H1 (cell line): ENCODE data around the gene PIM1. TPM values are rescaled to one million over a fixed set of nuclear protein-coding genes. Genes with fewer than 3 reads are reported as not detected.

Experiments
- CTCF ChIA-PET: fragments of 300-600 bp; sonication (Branson Sonifier 250); formaldehyde crosslinking; loops from one replicate; lab custom pipeline; 2021; ENCODE audit not compliant: partially characterized antibody; lab: Charles Lee
- POLR2A ChIA-PET: fragments of 300-600 bp; sonication (Branson Sonifier 250); formaldehyde crosslinking; loops from one replicate; lab custom pipeline; 2021; ENCODE audit warnings: inconsistent platforms; ENCODE audit not compliant: partially characterized antibody; lab: Charles Lee
- DNase-seq, 2 experiments: peaks; one replicate each; pipeline versions ENCODE4 v3.0.0 to v3.0.0-alpha.2; 2010 to 2022; ENCODE audit warnings: low spot score in 2 of 2, low read depth in 1 of 2, mixed read lengths in 1 of 2
- FAIRE-seq: peaks from 2 replicates; lab custom pipeline; 2011; peaks lifted over from hg19 to GRCh38; lab: Jason Lieb, UNC
- H2AFZ ChIP-seq: 2 replicates; pipeline ENCODE4 v1.8.1; 2012; ENCODE audit warnings: low read length, inconsistent platforms
- H2AK5ac ChIP-seq: 2 replicates; pipeline ENCODE4 v1.6.1; 2013; ENCODE audit warnings: low read depth, low read length
- H2BK120ac ChIP-seq: replicated peaks from 2 replicates; pipeline ENCODE3; 2013; ENCODE audit warnings: low read depth, low read length, inconsistent platforms
- H2BK12ac ChIP-seq: 2 replicates; pipeline ENCODE4 v1.6.1; 2013; ENCODE audit warnings: low read depth, low read length
- H2BK15ac ChIP-seq: 2 replicates; pipeline ENCODE4 v1.6.1; 2013; ENCODE audit warnings: low read length
- H2BK20ac ChIP-seq: 2 replicates; pipeline ENCODE4 v1.6.1; 2013; ENCODE audit warnings: low read length
- H2BK5ac ChIP-seq: 2 replicates; pipeline ENCODE4 v1.6.1; 2013; ENCODE audit warnings: low read depth, low read length
- H3K14ac ChIP-seq: 2 replicates; pipeline ENCODE4 v1.6.1; 2013; ENCODE audit warnings: inconsistent platforms; ENCODE audit not compliant: insufficient read length
- H3K18ac ChIP-seq: 2 replicates; pipeline ENCODE4 v1.6.1; 2013; ENCODE audit warnings: low read length; ENCODE audit errors: extremely low read depth
- H3K23ac ChIP-seq: 2 replicates; pipeline ENCODE4 v1.6.1; 2013; ENCODE audit warnings: inconsistent platforms; ENCODE audit not compliant: insufficient read length
- H3K23me2 ChIP-seq: 2 replicates; pipeline ENCODE4 v1.6.1; 2013; ENCODE audit warnings: low read depth, low read length
- H3K27ac ChIP-seq: 2 replicates; pipeline ENCODE4 v1.6.1; 2011; ENCODE audit warnings: low read depth, low read length, inconsistent platforms
- H3K27me3 ChIP-seq, 4 experiments: replicated peaks in 1 of 4; 1 replicate in 1 of 4; 2 replicates in 3 of 4; pipeline versions ENCODE4 v1.6.1 to v1.8.1; 2011 to 2013; ENCODE audit warnings: low read length in 3 of 4, mild to moderate bottlenecking in 3 of 4, inconsistent platforms in 2 of 4, mixed read lengths in 2 of 4, moderate library complexity in 1 of 4; ENCODE audit not compliant: control insufficient read depth in 3 of 4, insufficient read depth in 3 of 4; ENCODE audit errors: extremely low read depth in 1 of 4
- H3K36me3 ChIP-seq, 4 experiments: 2 replicates each; pipeline versions ENCODE4 v1.6.1 to v1.8.1; 2011 to 2013; ENCODE audit warnings: mild to moderate bottlenecking in 4 of 4, low read length in 3 of 4, moderate library complexity in 2 of 4, control low read depth in 1 of 4, inconsistent platforms in 1 of 4; ENCODE audit not compliant: insufficient read depth in 4 of 4, control insufficient read depth in 2 of 4
- H3K4ac ChIP-seq: replicated peaks from 2 replicates; pipeline ENCODE3; 2013; ENCODE audit warnings: low read length, low read depth, mixed read lengths, inconsistent platforms; ENCODE audit not compliant: insufficient read length
- H3K4me1 ChIP-seq, 4 experiments: replicated peaks in 1 of 4; 1 replicate in 1 of 4; 2 replicates in 3 of 4; pipeline versions ENCODE4 v1.6.1 to v1.8.1; 2011 to 2013; ENCODE audit warnings: low read length in 3 of 4, inconsistent platforms in 2 of 4, mixed read lengths in 1 of 4; ENCODE audit not compliant: insufficient read depth in 4 of 4, control insufficient read depth in 3 of 4
- H3K4me2 ChIP-seq, 2 experiments: 2 replicates each; pipeline versions ENCODE4 v1.6.1 to v1.8.1; 2011 to 2013; ENCODE audit warnings: low read depth in 2 of 2, low read length in 2 of 2, control low read depth in 1 of 2, inconsistent platforms in 1 of 2, mild to moderate bottlenecking in 1 of 2; ENCODE audit not compliant: insufficient read depth in 1 of 2
- H3K4me3 ChIP-seq, 4 experiments: fragments of 200-600, 300-600 bp in 1 of 4; sonication (generic), shearing (Covaris generic), sonication (Bioruptor Twin) in 1 of 4; 2 replicates each; pipeline versions ENCODE4 v1.5.1 to v1.8.1; 2011 to 2016; ENCODE audit warnings: low read length in 4 of 4, low read depth in 3 of 4, control low read depth in 2 of 4, inconsistent platforms in 2 of 4, mild to moderate bottlenecking in 2 of 4, mixed read lengths in 1 of 4, moderate library complexity in 1 of 4; ENCODE audit not compliant: insufficient read depth in 2 of 4; ENCODE audit errors: extremely low read depth in 1 of 4
- H3K56ac ChIP-seq: replicated peaks from 2 replicates; pipeline ENCODE3; 2013; ENCODE audit warnings: low read depth, mild to moderate bottlenecking, mixed read lengths, low read length, inconsistent platforms; ENCODE audit not compliant: insufficient read length
- H3K79me1 ChIP-seq: 2 replicates; pipeline ENCODE4 v1.6.1; 2013; ENCODE audit warnings: low read depth, low read length, control low read depth
- H3K79me2 ChIP-seq, 2 experiments: 2 replicates each; pipeline versions ENCODE4 v1.6.1 to v1.8.1; 2012 to 2013; ENCODE audit warnings: low read length in 2 of 2, mild to moderate bottlenecking in 2 of 2, inconsistent platforms in 1 of 2; ENCODE audit not compliant: insufficient read depth in 2 of 2, control insufficient read depth in 1 of 2
- H3K9ac ChIP-seq, 4 experiments: replicated peaks in 1 of 4; 1 replicate in 1 of 4; 2 replicates in 3 of 4; pipeline versions ENCODE4 v1.6.1 to v1.8.1; 2011 to 2013; ENCODE audit warnings: low read depth in 3 of 4, low read length in 3 of 4, control low read depth in 2 of 4, mild to moderate bottlenecking in 2 of 4, moderate library complexity in 2 of 4, inconsistent platforms in 1 of 4; ENCODE audit errors: extremely low read depth in 1 of 4
- H3K9me3 ChIP-seq, 2 experiments: 2 replicates each; pipeline versions ENCODE4 v1.6.1 to v1.8.1; 2012 to 2013; ENCODE audit warnings: mild to moderate bottlenecking in 2 of 2, moderate library complexity in 2 of 2, control low read depth in 1 of 2, inconsistent platforms in 1 of 2, low read depth in 1 of 2, low read length in 1 of 2, mixed read lengths in 1 of 2; ENCODE audit not compliant: insufficient read depth in 2 of 2
- H4K20me1 ChIP-seq, 2 experiments: replicated peaks in 1 of 2; 2 replicates each; pipeline versions ENCODE3 to v1.8.1; 2011 to 2013; ENCODE audit warnings: inconsistent platforms in 2 of 2, low read length in 2 of 2, mild to moderate bottlenecking in 1 of 2; ENCODE audit not compliant: insufficient read depth in 2 of 2, control insufficient read depth in 1 of 2
- H4K5ac ChIP-seq: 2 replicates; pipeline ENCODE4 v1.6.1; 2013; ENCODE audit warnings: low read length, low read depth, mixed read lengths, inconsistent platforms; ENCODE audit not compliant: insufficient read length
- H4K8ac ChIP-seq: 2 replicates; pipeline ENCODE4 v1.8.0; 2013; ENCODE audit warnings: mild to moderate bottlenecking, moderate library complexity, low read length, inconsistent platforms; ENCODE audit not compliant: insufficient read depth; ENCODE audit errors: extremely low read depth
- H4K91ac ChIP-seq: replicated peaks from 2 replicates; pipeline ENCODE3; 2013; ENCODE audit warnings: low read length, mixed read lengths, inconsistent platforms; ENCODE audit not compliant: insufficient read length
- CHD2 ChIP-seq: IDR thresholded peaks from 2 replicates; pipeline ENCODE4 v1.6.1; 2012; ENCODE audit warnings: low read length, improper control_type of control experiment
- EP300 ChIP-seq, 2 experiments: IDR thresholded peaks; 1 replicate in 1 of 2; 2 replicates in 1 of 2; pipeline ENCODE4 v1.6.1; 2011 to 2012; ENCODE audit warnings: low read depth in 2 of 2, low read length in 2 of 2, mild to moderate bottlenecking in 2 of 2, borderline replicate concordance in 1 of 2, inconsistent platforms in 1 of 2, moderate library complexity in 1 of 2
- GTF2F1 ChIP-seq: IDR thresholded peaks from 2 replicates; pipeline ENCODE4 v1.6.1; 2012; ENCODE audit warnings: low read depth, low read length, improper control_type of control experiment, borderline replicate concordance
- HDAC2 ChIP-seq, 2 experiments: fragments of 300-600 bp in 1 of 2; sonication (generic) in 1 of 2; IDR thresholded peaks; 2 replicates each; pipeline ENCODE4 v1.6.1; 2011 to 2012; ENCODE audit warnings: low read depth in 2 of 2, low read length in 2 of 2, mild to moderate bottlenecking in 2 of 2, moderate library complexity in 2 of 2, borderline replicate concordance in 1 of 2, inconsistent platforms in 1 of 2
- NRF1 ChIP-seq: IDR thresholded peaks from 2 replicates; pipeline ENCODE4 v1.6.1; 2011; ENCODE audit warnings: mild to moderate bottlenecking, low read depth, low read length, improper control_type of control experiment
- RBBP5 ChIP-seq: IDR thresholded peaks from 2 replicates; pipeline ENCODE4 v1.7.1; 2012; ENCODE audit warnings: low read depth, mild to moderate bottlenecking, inconsistent platforms, low read length, moderate library complexity, borderline replicate concordance
- TCF12 ChIP-seq: IDR thresholded peaks from 2 replicates; pipeline ENCODE4 v1.6.1; 2011; ENCODE audit warnings: low read depth, mild to moderate bottlenecking, low read length
- WGBS, 2 experiments: shearing (Covaris generic) in 1 of 2; methylation state at CpG; one replicate each; pipeline versions ENCODE4 v1.1.6 to v1.1.7; 2013 to 2015; ENCODE audit warnings: low lambda C conversion rate in 2 of 2, mixed read lengths in 2 of 2, inconsistent platforms in 1 of 2, low coverage in 1 of 2, missing lambda C conversion rate in 1 of 2; ENCODE audit not compliant: insufficient replicate concordance in 2 of 2, insufficient coverage in 1 of 2, insufficient read length in 1 of 2; ENCODE audit errors: extremely low coverage in 1 of 2, missing lambda C conversion rate in 1 of 2; 5-methylcytosine and 5-hydroxymethylcytosine counted together
- polyA plus RNA-seq, 7 experiments: library from polyadenylated mRNA; depleted of rRNA in 3 of 7; stranded (reverse) in 5 of 7; unstranded in 2 of 7; fragments of >200 nt in 5 of 7; fragments of 200-250 nt in 2 of 7; gene quantifications; 1 replicate in 5 of 7; 2 replicates in 1 of 7; 4 replicates in 1 of 7; pipeline versions ENCODE4 v1.2.1 to v1.2.3, GENCODE V29; 2011 to 2013; ENCODE audit warnings: missing spikeins in 2 of 7, mixed read lengths in 2 of 7
- total RNA-seq: library from RNA; stranded (reverse); fragmentation: NEBNext Ultra II Directional; extraction: Animal tissue kit (Norgen Biotek cat#: 25700); gene quantifications from 2 replicates; pipeline ENCODE4 v1.2.1, GENCODE V29; 2021

The PIM1 gene
- total and polyA plus RNA-seq, 2 of the 8 experiments (the other 6 are each of a cell fraction or from before 2014, with no cell fraction given) = 25.5 to 94.9 TPM

DNA sequence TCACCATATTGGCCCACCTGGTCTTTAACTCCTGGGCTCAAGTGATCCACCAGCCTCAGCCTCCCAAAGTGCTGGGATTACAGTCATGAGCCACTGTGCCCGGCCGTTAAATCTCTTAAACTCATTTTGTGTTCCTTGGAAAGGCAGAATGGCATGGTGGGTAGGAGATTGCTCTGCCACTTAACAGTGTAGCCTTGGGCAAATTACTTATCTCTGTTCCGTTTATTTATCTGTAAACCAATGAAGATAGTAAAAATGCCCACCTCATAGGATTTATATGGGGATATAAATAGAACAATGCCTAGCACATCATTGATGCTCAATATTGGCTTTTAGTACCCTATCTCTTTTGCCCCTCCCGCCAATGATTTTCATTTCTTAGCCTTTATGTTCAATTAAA lies 7.2 kb upstream of the PIM1 start:
- Histone ChIP-seq H3K18ac (no peak overlapping the region), H4K20me1 (no peaks in the 10 kb centered on the region), H3K4ac (no peak overlapping the region), H3K79me1 (no peaks in the 10 kb centered on the region), H4K8ac (no peak overlapping the region), H3K4me2 (no peak overlapping the region), H3K9me3 (no peaks in the 10 kb centered on the region), H3K14ac (no peak overlapping the region), H3K56ac (no peak overlapping the region), H2BK120ac (no peak overlapping the region), H3K79me2 (no peaks in the 10 kb centered on the region), H2BK12ac (no peak overlapping the region), H3K23me2 (no peaks in the 10 kb centered on the region), H2BK5ac (no peak overlapping the region), H3K23ac (no peak overlapping the region), H2AFZ (no peak overlapping the region), H3K4me3 (no peak overlapping the region), H4K5ac (no peak overlapping the region), H4K91ac (no peak overlapping the region), H2BK15ac (no peak overlapping the region), H3K27ac (no peak overlapping the region), H3K4me1 (no peaks in the 10 kb centered on the region), H2AK5ac (no peak overlapping the region), H3K9ac (no peak overlapping the region), H3K36me3 (no peaks in the 10 kb centered on the region), H2BK20ac (no peak overlapping the region), H3K27me3 (no peaks in the 10 kb centered on the region)
- CTCF ChIA-PET = interaction anchor here (0.6 to 1.4 kb wide), 5 partner anchors 11 to 126 kb away, joined by 3 to 7 read pairs (median 3); no protein-coding TSS in a partner anchor
- TF ChIP-seq TCF12 (no peak), GTF2F1 (no peak), HDAC2 (IDR thresholded peaks at IDR 0.05; ENCODE audit: borderline replicate concordance in 1 of 2, low read depth in 2 of 2, low read length in 2 of 2) (no peak), RBBP5 (no peak), NRF1 (no peak), EP300 (IDR thresholded peaks at IDR 0.05; ENCODE audit: borderline replicate concordance in 1 of 2, low read depth in 2 of 2, low read length in 2 of 2) (no peak), CHD2 (no peak)
- no peak for DNase-seq
- no peak for FAIRE-seq
- POLR2A ChIA-PET = interaction anchor here (1.3 to 27.8 kb wide), 3 partner anchors 10 to 37 kb away, joined by 4 to 1024 read pairs (median 5); no protein-coding TSS in a partner anchor
- 93% methylated on average over 4 of the region's 4 CpGs; no CpG with 5 or more reads in 1 of the 2 experiments for WGBS, 2 experiments
